HL-60 (cell line): ENCODE measurements around the gene PRSS48.

Experiments used
- DNase-seq, 2 experiments: peaks; one replicate each; pipeline ENCODE4 v3.0.0-alpha.2; 2010 to 2020; ENCODE audit warnings: low read depth in 1 of 2, low spot score in 1 of 2
- H3K27ac ChIP-seq: fragments of 250-450 bp; sonication (Bioruptor Pico); replicated peaks from 2 replicates; pipeline ENCODE4 v1.5.1; 2020; ENCODE audit warnings: mild to moderate bottlenecking, moderate library complexity
- H3K27me3 ChIP-seq: fragments of 250-450 bp; sonication (Bioruptor Pico); 2 replicates; pipeline ENCODE4 v1.5.1; 2021; ENCODE audit warnings: mild to moderate bottlenecking, moderate library complexity; ENCODE audit not compliant: insufficient read depth, poor library complexity, severe bottlenecking
- H3K4me3 ChIP-seq: replicated peaks from 2 replicates; pipeline ENCODE4 v1.5.1; 2011; ENCODE audit warnings: mild to moderate bottlenecking, control low read depth, low read length; ENCODE audit not compliant: insufficient read depth
- GABPA ChIP-seq: IDR thresholded peaks from 2 replicates; pipeline ENCODE4 v1.6.1; 2012; ENCODE audit warnings: low read depth
- POLR2AphosphoS5 ChIP-seq: IDR thresholded peaks from 2 replicates; pipeline ENCODE4 v1.6.1; 2012; ENCODE audit warnings: low read depth
- REST ChIP-seq: IDR thresholded peaks from 2 replicates; pipeline ENCODE4 v1.6.1; 2012; ENCODE audit warnings: low read depth; ENCODE audit not compliant: insufficient replicate concordance
- SPI1 ChIP-seq: IDR thresholded peaks from 2 replicates; pipeline ENCODE4 v1.6.1; 2012; ENCODE audit warnings: low read depth, mild to moderate bottlenecking, borderline replicate concordance
- TF ChIP-seq, protein P1 (sequence below): IDR thresholded peaks from one replicate; pipeline ENCODE4 v1.5.1; 2011; ENCODE audit warnings: low read length, control low read depth, inconsistent platforms; ENCODE audit not compliant: insufficient read depth

Gene PRSS48

GRCh38 chr4:151324124-151324751 is 47.3 kb downstream of the PRSS48 start:
- no peak for DNase-seq
- Histone ChIP-seq H3K27ac (no peak overlapping the region), H3K27me3 (peaks cover 29% of the 10 kb centered on the region), H3K4me3 (no peak overlapping the region)
- no peak for TF ChIP-seq POLR2AphosphoS5
- TF ChIP-seq SPI1: no peak
- no peak for TF ChIP-seq REST
- no peak for TF ChIP-seq GABPA
- TF ChIP-seq, protein P1, sequence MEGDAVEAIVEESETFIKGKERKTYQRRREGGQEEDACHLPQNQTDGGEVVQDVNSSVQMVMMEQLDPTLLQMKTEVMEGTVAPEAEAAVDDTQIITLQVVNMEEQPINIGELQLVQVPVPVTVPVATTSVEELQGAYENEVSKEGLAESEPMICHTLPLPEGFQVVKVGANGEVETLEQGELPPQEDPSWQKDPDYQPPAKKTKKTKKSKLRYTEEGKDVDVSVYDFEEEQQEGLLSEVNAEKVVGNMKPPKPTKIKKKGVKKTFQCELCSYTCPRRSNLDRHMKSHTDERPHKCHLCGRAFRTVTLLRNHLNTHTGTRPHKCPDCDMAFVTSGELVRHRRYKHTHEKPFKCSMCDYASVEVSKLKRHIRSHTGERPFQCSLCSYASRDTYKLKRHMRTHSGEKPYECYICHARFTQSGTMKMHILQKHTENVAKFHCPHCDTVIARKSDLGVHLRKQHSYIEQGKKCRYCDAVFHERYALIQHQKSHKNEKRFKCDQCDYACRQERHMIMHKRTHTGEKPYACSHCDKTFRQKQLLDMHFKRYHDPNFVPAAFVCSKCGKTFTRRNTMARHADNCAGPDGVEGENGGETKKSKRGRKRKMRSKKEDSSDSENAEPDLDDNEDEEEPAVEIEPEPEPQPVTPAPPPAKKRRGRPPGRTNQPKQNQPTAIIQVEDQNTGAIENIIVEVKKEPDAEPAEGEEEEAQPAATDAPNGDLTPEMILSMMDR: no peak

- no peak for DNase-seq
- no peak for TF ChIP-seq SPI1
- TF ChIP-seq GABPA: no peak
- TF ChIP-seq, protein P1: no peak
- no peak for TF ChIP-seq POLR2AphosphoS5
- no peak for TF ChIP-seq REST
- Histone ChIP-seq H3K27me3 (peaks cover 29% of the 10 kb centered on the region), H3K4me3 (no peak overlapping the region), H3K27ac (no peak overlapping the region)
These were observed 47.8 kb downstream of the PRSS48 start for GRCh38 chr4:151324752-151325110.

DNA sequence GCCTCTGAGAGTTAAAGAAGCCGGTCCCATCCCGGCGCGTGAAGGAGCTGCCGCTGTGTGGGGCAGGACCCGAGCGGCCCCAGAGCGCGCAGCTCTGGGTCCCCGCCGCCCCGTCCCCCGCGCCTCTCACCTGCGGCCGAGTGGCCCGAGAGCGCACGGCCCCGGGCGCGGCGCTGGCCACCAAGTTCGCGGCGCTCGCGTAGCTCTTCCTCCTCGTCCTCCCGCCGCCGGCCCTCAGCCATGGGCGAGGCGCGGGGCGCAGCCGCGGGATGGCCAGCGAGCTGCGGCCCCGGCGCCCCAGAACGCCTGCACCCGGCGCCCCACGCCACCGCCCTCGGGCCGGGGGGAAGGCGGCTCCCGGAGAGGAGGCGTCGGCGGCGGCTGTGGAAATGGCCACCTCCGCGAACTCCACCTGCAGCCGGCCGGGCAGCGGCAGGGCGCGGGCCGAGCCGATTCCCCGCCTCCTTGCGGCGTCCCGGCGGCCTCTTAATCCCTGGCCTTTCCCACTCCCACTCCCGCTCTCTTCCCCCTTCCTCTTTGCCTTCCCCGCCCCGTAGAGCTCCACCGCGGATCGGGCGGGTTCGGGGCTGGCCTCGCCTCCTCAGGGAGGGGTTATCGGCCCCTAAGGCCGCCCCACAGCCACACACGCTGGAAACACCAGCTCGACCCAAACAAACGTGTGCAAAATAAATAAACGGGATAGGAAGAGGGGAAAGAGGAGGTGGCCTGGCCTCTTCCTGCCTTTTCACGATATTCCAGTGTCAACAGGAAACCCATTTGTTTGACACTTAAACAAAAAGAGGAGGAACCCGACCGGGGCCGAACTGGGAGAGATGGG is 48.4 kb downstream of the PRSS48 start, which contains the start of gene SH3D19:
TSS of gene SH3D19 (minus strand) at position 495 of the 838 bp plus-strand sequence. CDS start at position 242, 253 bp downstream.
- H3K27ac ChIP-seq: no peak within 1 kb of the TSS
- no peak within 1 kb of the TSS; the same call in 1 of the 2 replicates for H3K4me3 ChIP-seq
- H3K27me3 ChIP-seq: peaks cover 29% of the 10 kb centered on the region
- DNase-seq: no peak
- TF ChIP-seq GABPA (no peak), SPI1 (no peak), POLR2AphosphoS5 (no peak), REST (no peak)
- TF ChIP-seq, protein P1: no peak
